GM18951 (cell line): ENCODE measurements around the gene SLC6A6.

Source experiments
- POLR2A ChIP-seq: IDR thresholded peaks from 4 replicates; pipeline ENCODE4 v1.6.1; 2011; ENCODE audit warnings: mild to moderate bottlenecking; ENCODE audit not compliant: insufficient read length, insufficient read depth; ENCODE audit errors: extremely low read depth
- in situ Hi-C: fragments of 300-500 bp; cut with MboI; formaldehyde crosslinking; loops from one replicate; pipeline ENCODE4 v1.12.0; 2022; ENCODE audit warnings: low sequenced_read_pairs, mixed read lengths, inconsistent platforms; ENCODE audit not compliant: unreplicated experiment

The SLC6A6 gene

DNA sequence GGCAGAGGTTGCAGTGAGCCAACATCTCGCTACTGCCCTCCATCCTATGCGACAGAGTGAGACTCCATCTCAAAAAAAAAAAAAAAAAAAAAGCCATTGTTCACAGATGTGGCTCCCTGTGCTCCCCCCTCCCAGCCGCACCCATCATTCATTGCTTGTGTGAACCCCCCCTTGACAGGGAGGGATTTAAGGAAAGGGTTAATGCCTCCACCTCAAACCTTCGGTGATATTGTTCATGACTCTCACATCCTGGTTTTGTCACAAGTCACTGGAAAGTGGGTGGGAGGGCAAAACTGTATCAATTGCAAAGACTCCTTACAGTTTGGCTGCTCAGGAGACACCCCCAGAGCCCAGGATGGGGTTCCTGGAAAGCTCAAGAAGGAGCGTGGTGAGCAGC is 7.7 kb downstream of the SLC6A6 start:
- no peak for TF ChIP-seq POLR2A
- in situ Hi-C loops = no loop called here

DNA sequence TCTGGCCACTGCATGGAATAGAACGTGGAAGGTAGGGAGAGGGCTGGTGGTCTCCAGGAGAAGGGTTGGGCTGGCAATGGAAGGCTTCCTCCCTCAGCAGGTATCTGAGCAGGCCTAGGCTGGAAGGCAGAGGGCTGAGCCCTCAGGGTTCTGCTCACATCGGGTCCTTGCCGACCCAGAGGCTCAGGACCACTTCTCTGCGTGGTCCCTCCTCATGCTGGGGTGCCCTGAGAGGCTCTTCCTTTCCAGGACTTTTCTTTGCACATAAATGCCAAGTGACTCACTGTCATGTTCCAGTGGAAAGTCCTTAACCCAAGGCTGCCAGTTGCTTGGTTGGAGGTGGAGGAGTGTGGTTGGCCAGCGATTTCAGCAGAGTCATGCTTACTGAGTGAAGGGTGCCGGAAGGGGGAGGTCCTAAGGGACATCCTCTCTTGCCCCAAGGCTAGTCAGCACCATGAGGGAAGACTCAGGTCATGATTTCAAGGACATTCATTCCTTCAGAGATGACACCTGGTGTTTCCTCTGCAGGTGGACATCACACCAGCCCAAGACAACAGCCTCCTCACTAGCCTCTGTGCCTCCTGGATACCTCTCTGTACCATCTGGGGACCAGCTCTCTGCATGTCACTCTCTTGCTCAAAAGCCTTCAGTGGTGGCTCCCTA is 8.2 kb downstream of the SLC6A6 start:
- in situ Hi-C loops = no loop called here
- TF ChIP-seq POLR2A = no peak

DNA sequence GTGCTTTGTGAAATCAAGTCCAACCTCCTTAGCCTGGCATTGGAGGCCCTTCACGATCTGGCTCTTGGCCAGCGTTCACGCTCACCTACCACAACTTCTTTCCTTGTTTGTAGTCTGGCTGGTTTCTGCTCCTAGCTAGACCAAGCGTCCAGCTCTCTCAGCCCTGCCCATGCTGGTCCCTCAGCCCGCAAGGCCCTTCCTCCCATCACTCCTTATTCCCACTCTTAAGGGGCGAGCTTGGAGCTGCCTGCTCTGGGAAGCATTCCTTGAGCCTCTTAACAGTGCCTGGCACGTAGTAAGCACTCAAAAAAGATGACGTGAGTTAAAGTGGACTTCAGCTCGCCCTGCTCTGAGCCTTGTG is 8.7 kb downstream of the SLC6A6 start:
- in situ Hi-C loops = no loop called here
- TF ChIP-seq POLR2A = no peak

DNA sequence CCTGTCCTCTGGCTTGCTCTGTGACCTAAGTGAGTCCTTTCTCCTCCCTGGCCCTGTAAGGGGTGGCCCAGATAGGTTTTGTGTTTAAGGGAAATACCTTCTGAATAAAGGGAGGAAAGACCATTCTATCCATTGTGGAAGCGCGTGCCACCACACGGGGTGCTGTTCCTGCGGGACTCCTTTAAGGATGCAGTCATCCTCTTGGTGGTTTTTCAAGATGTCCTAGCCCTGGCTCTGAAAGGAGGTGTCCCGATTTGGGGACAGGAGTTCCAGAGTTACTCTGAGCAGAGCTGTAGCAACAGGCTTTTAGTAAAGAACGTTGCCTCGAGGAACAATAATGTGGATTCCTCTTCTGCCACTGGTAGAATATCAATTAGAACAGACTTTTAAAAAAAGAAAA is 9.6 kb downstream of the SLC6A6 start:
- no peak for TF ChIP-seq POLR2A
- in situ Hi-C loops = no loop called here

DNA sequence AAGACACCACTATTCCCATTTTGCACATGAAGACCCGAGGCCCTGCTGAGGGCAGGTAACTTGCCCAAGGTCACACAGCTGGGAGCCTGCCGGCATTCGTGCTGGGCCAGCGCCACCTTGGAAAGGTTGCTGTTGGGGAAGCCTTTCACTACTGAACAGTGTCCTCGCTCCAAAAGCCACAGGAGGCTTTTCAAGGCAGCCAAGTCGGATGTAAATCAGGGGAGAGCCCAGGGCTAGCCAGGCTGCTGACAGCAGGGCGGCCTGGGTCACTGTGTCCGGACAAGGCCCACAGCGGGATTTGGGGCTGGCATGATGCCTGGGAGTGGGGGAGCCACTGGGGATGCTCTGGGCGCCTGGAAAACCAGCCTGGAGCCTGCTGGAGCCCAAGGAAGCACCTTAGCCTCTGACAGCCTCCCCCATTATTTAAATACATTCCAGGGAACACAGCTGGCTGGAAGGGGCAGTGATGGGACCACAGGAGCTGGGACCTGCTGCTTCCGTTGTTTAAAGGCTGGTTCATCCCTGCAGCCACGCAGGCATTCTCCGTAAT is 10.5 kb downstream of the SLC6A6 start:
- in situ Hi-C loops = no loop called here
- no peak for TF ChIP-seq POLR2A

DNA sequence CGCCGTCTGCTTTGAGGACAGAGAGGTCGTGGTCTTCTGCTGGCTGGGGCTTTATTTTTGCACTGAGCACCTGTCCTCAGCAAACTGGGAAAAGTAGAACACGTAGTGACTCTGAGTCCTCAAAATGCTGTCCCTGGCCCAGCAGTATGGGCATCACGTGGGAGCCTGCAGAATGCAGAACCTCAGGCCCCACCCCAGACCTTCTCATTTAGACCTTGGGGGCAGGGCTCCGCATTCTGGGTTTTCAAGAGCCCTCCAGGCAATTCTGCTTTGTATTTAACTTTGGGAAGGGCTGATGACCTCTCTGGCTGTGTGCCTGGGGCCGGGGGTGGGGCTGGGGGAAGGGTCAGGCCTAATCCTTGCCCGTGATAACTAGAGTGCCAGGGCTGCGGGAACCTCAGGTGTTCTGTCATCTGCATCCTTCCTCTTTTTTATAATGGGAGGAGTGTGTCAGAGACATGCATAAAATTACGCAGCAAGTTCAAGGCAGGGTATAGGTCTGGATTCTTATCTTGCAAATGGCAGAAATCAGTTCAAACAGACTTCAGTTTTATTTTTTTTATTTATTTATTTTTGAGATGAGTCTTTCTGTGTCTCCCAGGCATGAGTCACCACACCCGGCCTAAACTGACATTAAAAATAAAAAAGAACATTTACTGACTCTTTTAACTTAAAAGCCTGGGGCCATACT is 11.1 kb downstream of the SLC6A6 start:
- in situ Hi-C loops = no loop called here
- TF ChIP-seq POLR2A = no peak

DNA sequence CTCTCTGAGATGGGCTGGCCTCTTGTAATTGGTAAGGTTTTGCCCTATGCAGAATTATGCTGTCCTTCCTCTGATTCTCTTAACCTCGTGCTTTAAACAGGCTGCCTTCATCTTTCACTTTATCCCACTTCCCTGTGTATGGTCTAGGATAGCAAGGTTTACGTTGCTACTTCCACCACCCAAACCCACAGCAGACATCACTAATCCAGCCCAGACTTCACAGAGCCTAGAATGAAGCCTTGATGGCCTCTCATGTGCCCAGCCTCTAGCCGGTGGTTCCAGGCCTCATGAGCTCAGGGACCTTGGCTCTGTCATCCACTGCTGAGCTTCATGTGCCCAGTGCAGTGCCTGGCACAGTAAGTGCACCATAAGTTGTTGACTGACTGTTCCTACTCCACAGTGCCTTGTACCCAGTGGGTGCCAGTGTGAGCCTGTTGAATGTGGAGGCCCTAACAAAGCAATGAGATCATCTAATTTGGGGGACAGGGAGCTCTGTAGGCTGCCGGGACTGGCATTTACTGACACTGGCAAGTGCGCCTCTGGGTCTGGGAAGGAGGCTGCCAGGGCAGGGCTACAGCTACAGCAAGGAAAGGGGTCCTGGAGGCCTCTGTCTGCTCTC is 12.5 kb downstream of the SLC6A6 start:
- TF ChIP-seq POLR2A = no peak
- in situ Hi-C loops = no loop called here

DNA sequence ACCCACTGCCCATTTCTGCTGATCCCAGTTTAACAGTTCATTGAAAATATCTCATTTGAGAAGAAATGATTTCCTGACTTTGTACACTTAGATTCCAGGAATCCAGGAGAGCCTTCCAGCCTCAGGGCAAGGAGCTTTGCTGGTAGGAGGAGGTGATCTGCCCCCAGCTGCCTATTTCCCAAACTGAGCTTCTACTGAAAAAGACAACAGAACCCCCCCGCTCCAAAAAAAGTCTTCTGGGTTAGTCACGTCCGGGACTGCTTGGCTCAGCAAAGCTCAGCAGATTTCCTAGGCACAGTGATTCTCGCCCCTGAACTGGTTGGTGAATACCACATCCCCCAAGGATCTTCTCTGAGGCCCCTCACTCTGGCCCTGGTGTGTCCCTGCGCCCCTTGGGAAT is 13.1 kb downstream of the SLC6A6 start:
- in situ Hi-C loops = no loop called here
- no peak for TF ChIP-seq POLR2A

DNA sequence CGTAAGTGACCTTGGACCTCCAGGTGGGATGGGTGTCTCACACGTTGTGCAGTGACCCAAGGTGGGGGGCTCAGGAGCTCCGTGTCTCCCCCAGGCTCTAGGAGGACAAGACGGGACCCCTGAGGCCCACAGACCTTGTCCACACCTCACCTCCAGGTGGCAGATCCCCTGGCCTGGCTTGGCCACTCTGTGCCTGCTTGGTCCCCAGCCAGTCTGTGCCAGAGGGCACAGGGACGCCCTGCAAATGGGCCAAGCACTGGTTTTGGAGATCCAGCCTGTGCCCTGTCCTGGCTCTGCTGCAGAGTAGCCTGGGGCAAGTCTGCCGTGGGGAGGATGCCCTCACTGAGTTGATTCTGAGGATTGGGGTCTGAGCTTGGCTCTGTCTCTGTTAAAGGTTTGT is 14.0 kb downstream of the SLC6A6 start:
- TF ChIP-seq POLR2A = no peak
- in situ Hi-C loops = no loop called here

DNA sequence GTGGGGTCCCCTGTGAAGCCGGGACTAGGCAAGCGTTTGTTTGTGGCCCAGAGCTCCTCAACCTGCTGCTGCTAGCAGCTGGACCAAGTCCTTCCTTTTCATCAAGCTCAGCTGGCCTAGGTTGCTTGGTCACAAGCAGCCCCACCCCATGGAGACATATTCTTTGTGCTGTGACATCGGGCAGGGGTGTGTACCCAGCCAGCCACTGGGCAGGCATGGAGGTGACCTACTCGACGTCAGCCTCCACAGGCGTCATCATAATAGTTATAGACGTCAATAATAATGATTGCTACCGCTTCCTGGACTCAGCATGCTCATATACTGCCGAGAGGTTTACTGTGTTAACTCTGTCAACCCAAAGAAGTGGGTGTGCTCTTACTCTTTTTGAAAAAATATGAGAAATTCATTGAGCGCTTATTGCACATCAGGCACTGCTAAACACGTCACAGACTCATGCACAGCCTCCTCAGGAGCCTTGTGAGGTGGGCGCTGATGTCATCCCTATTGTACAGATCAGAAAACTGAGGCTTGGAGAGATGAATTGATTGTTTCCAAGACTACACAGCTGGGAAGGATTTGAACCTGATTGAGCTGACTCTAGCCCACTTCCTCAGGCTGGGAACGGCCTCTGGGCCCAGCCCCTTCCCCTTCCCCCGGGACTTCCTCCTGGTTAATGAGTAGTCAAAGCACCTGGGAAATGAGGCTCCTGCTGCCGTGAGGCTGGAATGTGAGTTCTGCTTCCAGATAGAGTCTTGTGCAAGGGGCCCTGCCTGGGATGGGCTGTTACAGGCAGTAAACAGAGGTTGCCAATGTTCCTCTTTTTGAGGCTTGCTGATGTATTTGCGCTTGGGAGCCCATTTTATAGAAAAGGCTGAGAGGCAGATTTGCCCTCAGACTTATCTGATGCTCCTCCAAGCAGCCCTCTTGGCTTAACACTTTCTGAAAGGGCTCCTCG is 16.2 kb downstream of the SLC6A6 start:
- no peak for TF ChIP-seq POLR2A
- in situ Hi-C loops = no loop called here

DNA sequence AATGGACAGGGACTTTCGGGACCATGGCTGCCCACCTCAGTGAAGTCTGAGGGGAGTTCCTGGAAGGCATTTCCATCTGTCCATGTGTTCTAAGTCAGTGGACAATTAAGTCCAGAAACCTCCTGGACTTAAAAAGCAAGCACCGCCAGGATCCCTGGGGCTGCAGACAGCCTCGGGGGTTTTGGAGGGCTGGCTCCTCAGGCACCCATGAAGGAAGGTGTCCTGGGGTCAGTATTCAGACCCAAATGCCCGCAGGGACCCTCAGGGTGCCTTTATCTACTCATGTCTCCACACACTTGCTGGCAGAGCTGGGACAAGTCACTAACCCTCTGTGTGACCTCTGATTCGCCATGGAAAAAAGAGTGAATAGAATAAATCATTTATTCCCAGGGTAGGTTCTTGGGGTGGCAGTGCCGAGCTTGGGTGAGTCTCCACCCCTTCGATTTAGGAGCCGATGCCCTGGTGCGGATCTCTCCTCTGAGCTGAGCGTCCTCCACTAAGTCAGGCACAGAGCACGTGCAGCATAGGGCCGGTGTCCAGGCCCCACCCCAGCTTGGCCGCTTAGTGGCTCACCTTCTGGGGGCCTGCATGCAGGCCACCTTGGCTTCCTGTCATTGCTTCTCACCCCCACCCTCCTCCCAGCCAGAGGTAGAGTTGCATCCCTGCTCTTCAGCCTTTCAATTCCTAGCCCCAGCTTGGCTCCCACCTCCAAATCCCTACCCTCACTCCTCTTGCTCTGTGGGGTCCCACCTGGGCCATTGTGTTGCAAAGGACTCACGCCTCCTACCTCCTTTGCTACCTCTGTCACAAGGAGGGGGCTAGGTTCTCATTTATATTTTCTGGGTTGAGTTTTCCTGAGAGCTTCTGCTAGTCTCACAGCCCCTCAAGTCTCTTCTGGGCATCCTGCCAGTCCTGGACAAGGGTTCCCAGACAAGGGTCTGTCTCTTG is 19.9 kb downstream of the SLC6A6 start:
- in situ Hi-C loops = no loop called here
- TF ChIP-seq POLR2A = no peak

DNA sequence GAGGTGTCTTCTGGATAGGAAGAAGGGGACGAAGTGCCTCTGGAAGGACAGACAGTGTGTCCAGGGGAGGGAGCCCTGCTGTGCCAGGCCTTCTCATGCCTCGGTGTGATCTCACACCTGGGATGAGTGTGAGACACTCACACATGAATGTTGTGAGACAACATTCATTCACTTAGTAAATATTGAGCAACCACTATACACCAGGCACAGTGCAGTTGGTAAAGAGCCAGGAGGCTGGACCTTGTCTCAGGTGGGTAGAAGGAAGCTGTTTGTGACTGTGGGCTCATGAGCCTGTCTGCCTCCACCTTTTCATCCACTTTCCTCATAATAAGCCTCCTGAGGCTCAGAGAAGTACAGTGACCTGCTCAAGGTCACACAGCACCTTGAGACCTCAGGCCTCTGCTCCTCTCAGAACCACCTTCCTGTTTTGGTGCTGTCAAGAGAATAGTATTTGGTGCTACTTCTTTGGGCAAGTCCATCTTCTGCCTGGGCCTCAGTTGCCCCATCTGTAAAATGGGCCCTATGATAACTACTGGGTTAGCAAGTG is 20.9 kb downstream of the SLC6A6 start:
- in situ Hi-C loops = no loop called here

More for the DNA sequence above, 20.9 kb downstream of the SLC6A6 start:
- no peak for TF ChIP-seq POLR2A
